ENCODE data around the gene LDLRAD3.
"Not testable (repeated sequence)": the region's sequence is repeated elsewhere in the genome, so short reads cannot be mapped to it uniquely, and the experiment has no call there.

LDLRAD3 gene

GRCh38 chr11:35943713-35944502 is at the start of gene LDLRAD3:
TSS of gene LDLRAD3 (plus strand) at chr11:35944062. CDS start at chr11:35944099, 37 bp downstream.
- Histone ChIP-seq H3K4me1 (ENCODE audit: insufficient read depth, low read length) (peaks cover 29% of the 10 kb centered on the region), H3K9me3 (ENCODE audit: low read length) (peaks cover 4% of the 10 kb centered on the region), H2AFZ (ENCODE audit: low read depth, low read length) (peak within 1 kb of the TSS; percentile 97), H3K4me3 (ENCODE audit: low read length) (peak within 1 kb of the TSS; percentile 73), H3K36me3 (ENCODE audit: insufficient read depth, low read length) (no peaks in the 10 kb centered on the region), H3K27me3 (ENCODE audit: insufficient read depth, low read length) (no peaks in the 10 kb centered on the region)

- Histone ChIP-seq H3K4me1 (ENCODE audit: insufficient read depth, low read length) (no peaks in the 10 kb centered on the region), H3K36me3 (ENCODE audit: insufficient read depth, low read length) (no peaks in the 10 kb centered on the region), H3K27me3 (ENCODE audit: insufficient read depth, low read length) (no peaks in the 10 kb centered on the region), H3K9me3 (ENCODE audit: low read length) (no peaks in the 10 kb centered on the region), H2AFZ (ENCODE audit: low read depth, low read length) (no peak overlapping the region), H3K4me3 (ENCODE audit: low read length) (no peak overlapping the region)
These were observed 46.8 kb upstream of the LDLRAD3 start for GRCh38 chr11:35897019-35897418.

GRCh38 chr11:35902961-35903360 is 40.9 kb upstream of the LDLRAD3 start:
- H3K36me3 ChIP-seq (ENCODE audit: insufficient read depth, low read length) = no peaks in the 10 kb centered on the region
- H3K4me3 ChIP-seq (ENCODE audit: low read length) = no peak overlapping the region

GRCh38 chr11:35905646-35906276 is 38.1 kb upstream of the LDLRAD3 start:
- Histone ChIP-seq H2AFZ (ENCODE audit: low read depth, low read length) (peak overlapping the region; percentile 8), H3K36me3 (ENCODE audit: insufficient read depth, low read length) (no peaks in the 10 kb centered on the region), H3K4me1 (ENCODE audit: insufficient read depth, low read length) (peaks cover 7% of the 10 kb centered on the region), H3K27me3 (ENCODE audit: insufficient read depth, low read length) (no peaks in the 10 kb centered on the region), H3K4me3 (ENCODE audit: low read length) (no peak overlapping the region), H3K9me3 (ENCODE audit: low read length) (no peaks in the 10 kb centered on the region)

More at GRCh38 chr11:35902961-35903360, 40.9 kb upstream of the LDLRAD3 start:
- Histone ChIP-seq H2AFZ (ENCODE audit: low read depth, low read length) (no peak overlapping the region), H3K9me3 (ENCODE audit: low read length) (no peaks in the 10 kb centered on the region), H3K27me3 (ENCODE audit: insufficient read depth, low read length) (no peaks in the 10 kb centered on the region), H3K4me1 (ENCODE audit: insufficient read depth, low read length) (peaks cover 7% of the 10 kb centered on the region)

GRCh38 chr11:35906277-35906661 is 37.6 kb upstream of the LDLRAD3 start:
- no peaks in the 10 kb centered on the region for H3K27me3 ChIP-seq (ENCODE audit: insufficient read depth, low read length)
- peaks cover 7% of the 10 kb centered on the region for H3K4me1 ChIP-seq (ENCODE audit: insufficient read depth, low read length)
- no peaks in the 10 kb centered on the region for H3K36me3 ChIP-seq (ENCODE audit: insufficient read depth, low read length)
- H3K9me3 ChIP-seq (ENCODE audit: low read length) = no peaks in the 10 kb centered on the region
- no peak overlapping the region for H3K4me3 ChIP-seq (ENCODE audit: low read length)
- H2AFZ ChIP-seq (ENCODE audit: low read depth, low read length) = no peak overlapping the region

- Histone ChIP-seq H3K27me3 (ENCODE audit: insufficient read depth, low read length) (no peaks in the 10 kb centered on the region), H3K9me3 (ENCODE audit: low read length) (no peaks in the 10 kb centered on the region), H3K4me3 (ENCODE audit: low read length) (no peak overlapping the region), H3K4me1 (ENCODE audit: insufficient read depth, low read length) (peaks cover 7% of the 10 kb centered on the region), H2AFZ (ENCODE audit: low read depth, low read length) (no peak overlapping the region), H3K36me3 (ENCODE audit: insufficient read depth, low read length) (no peaks in the 10 kb centered on the region)
These were observed 37.2 kb upstream of the LDLRAD3 start for GRCh38 chr11:35906681-35907080.

GRCh38 chr11:35907648-35908431 is 36.0 kb upstream of the LDLRAD3 start:
- Histone ChIP-seq H3K4me1 (ENCODE audit: insufficient read depth, low read length) (peaks cover 7% of the 10 kb centered on the region), H3K4me3 (ENCODE audit: low read length) (no peak overlapping the region), H2AFZ (ENCODE audit: low read depth, low read length) (no peak overlapping the region), H3K27me3 (ENCODE audit: insufficient read depth, low read length) (no peaks in the 10 kb centered on the region), H3K36me3 (ENCODE audit: insufficient read depth, low read length) (no peaks in the 10 kb centered on the region), H3K9me3 (ENCODE audit: low read length) (no peaks in the 10 kb centered on the region)

- H3K9me3 ChIP-seq (ENCODE audit: low read length); H3K36me3 ChIP-seq (ENCODE audit: insufficient read depth, low read length); H3K4me3 ChIP-seq (ENCODE audit: low read length); H2AFZ ChIP-seq (ENCODE audit: low read depth, low read length); H3K4me1 ChIP-seq (ENCODE audit: insufficient read depth, low read length); H3K27me3 ChIP-seq (ENCODE audit: insufficient read depth, low read length): not testable (repeated sequence)
These were observed 35.5 kb upstream of the LDLRAD3 start for GRCh38 chr11:35908432-35908771.

GRCh38 chr11:35909511-35910265 is 34.2 kb upstream of the LDLRAD3 start:
- Histone ChIP-seq H3K4me3 (ENCODE audit: low read length) (no peak overlapping the region), H3K4me1 (ENCODE audit: insufficient read depth, low read length) (peaks cover 7% of the 10 kb centered on the region), H3K36me3 (ENCODE audit: insufficient read depth, low read length) (no peaks in the 10 kb centered on the region), H3K27me3 (ENCODE audit: insufficient read depth, low read length) (no peaks in the 10 kb centered on the region), H2AFZ (ENCODE audit: low read depth, low read length) (no peak overlapping the region), H3K9me3 (ENCODE audit: low read length) (no peaks in the 10 kb centered on the region)

- Histone ChIP-seq H3K4me1 (ENCODE audit: insufficient read depth, low read length) (peaks cover 2% of the 10 kb centered on the region), H2AFZ (ENCODE audit: low read depth, low read length) (no peak overlapping the region), H3K4me3 (ENCODE audit: low read length) (no peak overlapping the region), H3K9me3 (ENCODE audit: low read length) (no peaks in the 10 kb centered on the region), H3K27me3 (ENCODE audit: insufficient read depth, low read length) (no peaks in the 10 kb centered on the region), H3K36me3 (ENCODE audit: insufficient read depth, low read length) (no peaks in the 10 kb centered on the region)
These were observed 32.8 kb upstream of the LDLRAD3 start for GRCh38 chr11:35911013-35911412.

- no peaks in the 10 kb centered on the region for H3K27me3 ChIP-seq (ENCODE audit: insufficient read depth, low read length)
- H2AFZ ChIP-seq (ENCODE audit: low read depth, low read length) = no peak overlapping the region
- no peaks in the 10 kb centered on the region for H3K9me3 ChIP-seq (ENCODE audit: low read length)
- no peaks in the 10 kb centered on the region for H3K4me1 ChIP-seq (ENCODE audit: insufficient read depth, low read length)
- H3K4me3 ChIP-seq (ENCODE audit: low read length) = no peak overlapping the region
- H3K36me3 ChIP-seq (ENCODE audit: insufficient read depth, low read length) = no peaks in the 10 kb centered on the region
These were observed 32.2 kb upstream of the LDLRAD3 start for GRCh38 chr11:35911616-35912165.

GRCh38 chr11:35912436-35912835 is 31.4 kb upstream of the LDLRAD3 start:
- not testable (repeated sequence) for H3K4me3 ChIP-seq (ENCODE audit: low read length); H3K36me3 ChIP-seq (ENCODE audit: insufficient read depth, low read length); H3K9me3 ChIP-seq (ENCODE audit: low read length); H2AFZ ChIP-seq (ENCODE audit: low read depth, low read length); H3K4me1 ChIP-seq (ENCODE audit: insufficient read depth, low read length); H3K27me3 ChIP-seq (ENCODE audit: insufficient read depth, low read length)
